AG08395 (cell line): ENCODE measurements around the gene RIN3.
A peak's percentile ranks its signal among the peaks of the same experiment; 100 is the strongest.
"Not testable (repeated sequence)": the region's sequence is repeated elsewhere in the genome, so short reads cannot be mapped to it uniquely, and the experiment has no call there.

Experiments
- DNase-seq: peaks from one replicate; pipeline ENCODE4 v3.0.0; 2012; ENCODE audit warnings: mixed read lengths, low spot score

Gene RIN3

DNA sequence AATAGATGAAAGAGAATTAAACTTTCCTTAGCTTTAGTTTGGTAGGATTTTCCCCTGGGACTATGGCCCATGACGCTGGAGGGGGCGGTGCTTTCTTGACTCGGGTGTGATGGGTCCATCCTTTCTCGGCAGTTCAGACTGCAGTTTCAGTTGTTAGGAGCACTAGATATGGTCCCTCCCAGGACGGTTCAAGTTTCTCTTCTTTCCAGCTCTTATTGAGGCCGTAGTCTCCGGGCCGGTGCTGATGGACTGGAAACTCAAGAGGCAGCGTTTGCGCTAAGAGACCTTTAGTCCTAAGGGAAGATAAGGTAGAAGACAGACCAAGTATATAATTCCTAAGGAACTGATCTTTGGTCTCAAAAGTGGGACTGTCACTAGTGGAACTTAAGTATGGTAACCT, 111.2 kb downstream of the RIN3 start:
- DNase-seq: no peak

DNA sequence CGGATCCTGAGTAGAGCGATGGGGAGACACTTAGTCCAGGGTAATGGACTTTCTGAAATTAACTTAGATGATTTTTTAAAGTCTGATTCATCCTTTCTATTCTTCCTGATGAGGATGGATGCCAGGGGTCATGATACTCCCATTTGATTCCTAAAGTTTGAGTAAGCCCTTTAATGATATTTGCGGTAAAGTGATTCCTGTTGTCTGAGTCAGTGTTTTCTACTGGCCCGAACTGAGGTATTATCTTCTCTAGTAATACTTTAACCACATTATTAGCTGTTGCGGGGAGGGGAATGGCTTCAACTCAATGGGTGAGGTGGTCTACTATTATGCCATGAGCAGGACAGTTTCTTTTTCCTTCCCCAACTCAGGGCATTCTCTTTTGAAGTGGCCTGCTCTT, 111.6 kb downstream of the RIN3 start:
- peak; percentile 93 for DNase-seq

DNA sequence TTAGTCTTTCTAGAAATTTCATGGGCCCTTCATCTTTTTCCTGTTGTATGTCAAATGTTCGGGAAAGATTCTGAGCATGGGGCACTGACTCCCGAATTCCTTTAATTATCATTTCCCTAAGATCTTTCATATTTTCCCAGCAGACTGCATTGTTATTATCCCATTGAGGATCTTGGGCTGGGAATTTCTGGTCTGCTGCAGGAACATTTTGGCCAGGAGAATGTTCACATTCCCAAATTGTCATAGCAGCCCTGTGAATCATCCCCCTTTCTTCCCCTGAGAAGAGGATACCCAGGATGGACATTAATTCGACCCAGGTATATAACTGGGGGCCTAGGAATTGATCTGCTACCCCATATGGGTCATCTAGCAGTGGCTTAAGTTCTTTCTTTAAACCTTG, 112.5 kb downstream of the RIN3 start:
- no peak for DNase-seq

DNA sequence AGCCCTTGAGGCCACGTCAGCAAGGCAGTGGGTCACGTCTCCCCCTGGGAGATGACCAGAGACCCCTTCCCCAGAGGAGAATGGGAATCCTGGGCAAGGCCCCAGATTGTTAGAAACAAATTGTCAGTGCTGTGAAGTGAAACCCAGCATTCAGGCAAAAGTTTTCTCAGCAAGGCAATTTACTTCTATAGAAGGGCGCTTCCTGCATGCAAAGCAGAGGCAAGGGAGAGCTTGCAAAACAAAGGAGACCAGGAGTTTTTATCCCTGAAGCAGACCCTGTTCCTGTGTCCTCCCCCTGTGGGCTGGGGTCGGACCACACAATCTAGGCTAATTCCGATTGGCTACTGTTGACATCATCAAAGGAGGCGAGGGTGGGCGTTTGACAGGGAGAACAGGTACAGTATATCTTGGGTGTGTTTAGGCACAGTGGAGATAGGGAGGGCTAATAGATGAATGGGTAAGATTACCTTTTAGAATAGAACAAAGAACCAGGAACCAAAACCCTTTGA, 114.2 kb downstream of the RIN3 start:
- DNase-seq: no peak

GRCh38 chr14:92628636-92629035, 115.1 kb downstream of the RIN3 start:
- DNase-seq: no peak

- DNase-seq: no peak
Observed at GRCh38 chr14:92630367-92630766, 116.8 kb downstream of the RIN3 start.

GRCh38 chr14:92631098-92631497, 117.5 kb downstream of the RIN3 start:
- DNase-seq: no peak

- DNase-seq: no peak
Observed at GRCh38 chr14:92632546-92633273, 119.1 kb downstream of the RIN3 start.

DNA sequence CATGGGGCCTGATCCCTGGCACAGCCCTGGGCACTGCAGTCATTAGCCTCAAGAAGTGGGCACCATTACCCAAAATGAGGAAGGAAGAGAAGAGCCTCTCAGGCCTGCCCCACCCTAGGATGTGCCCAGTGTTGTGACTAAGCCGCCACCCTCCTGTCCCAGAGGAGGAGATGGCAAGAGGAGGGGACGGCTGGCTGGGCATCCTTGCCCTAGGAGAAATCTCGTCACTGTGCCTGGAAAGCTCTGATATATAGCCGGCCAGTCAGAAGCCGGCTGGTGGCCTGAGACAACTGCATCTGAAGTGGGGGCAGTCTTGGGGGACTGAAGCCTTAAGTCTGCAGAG, 119.7 kb downstream of the RIN3 start:
- DNase-seq: no peak

DNA sequence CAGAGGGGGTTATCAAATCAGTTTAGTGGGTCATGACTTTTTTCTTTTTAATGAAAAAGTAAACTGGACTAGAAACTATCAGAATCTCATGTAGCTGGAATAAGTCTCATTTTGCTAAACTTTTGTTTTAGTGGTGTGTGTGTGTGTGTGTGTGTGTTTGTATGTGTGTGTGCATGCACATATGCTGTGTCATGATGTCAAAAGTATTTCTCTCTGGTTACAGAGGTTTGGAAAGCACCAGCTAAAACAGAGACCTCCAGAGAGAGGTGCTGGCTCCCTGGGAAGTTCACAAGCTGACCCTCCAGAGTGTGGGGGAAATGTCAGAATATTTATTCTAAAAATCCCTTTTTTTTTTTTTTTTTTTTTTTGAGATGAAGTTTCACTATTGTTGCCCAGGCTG, 120.1 kb downstream of the RIN3 start:
- DNase-seq: no peak

GRCh38 chr14:92635031-92635430, 121.5 kb downstream of the RIN3 start:
- no peak for DNase-seq

- no peak for DNase-seq
Observed at GRCh38 chr14:92635896-92636295, 122.3 kb downstream of the RIN3 start.

DNA sequence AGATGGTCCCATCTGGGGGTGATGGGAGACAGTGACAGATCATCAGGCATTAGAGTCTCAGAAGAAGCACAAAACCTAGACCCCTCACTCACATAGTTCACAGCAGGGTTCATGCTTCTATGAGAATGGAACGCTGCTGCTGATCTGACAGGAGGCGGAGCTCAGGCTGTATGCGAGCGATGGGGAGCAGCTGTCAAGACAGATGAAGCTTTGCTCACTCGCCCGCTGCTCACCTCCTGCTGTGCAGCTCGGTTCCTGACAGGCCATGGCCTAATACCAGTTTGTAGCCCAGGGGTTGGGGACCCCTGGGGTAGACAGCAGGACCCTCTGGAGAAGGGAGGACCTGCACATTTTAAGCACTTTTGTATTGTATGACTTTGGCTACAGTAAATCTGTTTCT, 123.6 kb downstream of the RIN3 start:
- DNase-seq: no peak

DNA sequence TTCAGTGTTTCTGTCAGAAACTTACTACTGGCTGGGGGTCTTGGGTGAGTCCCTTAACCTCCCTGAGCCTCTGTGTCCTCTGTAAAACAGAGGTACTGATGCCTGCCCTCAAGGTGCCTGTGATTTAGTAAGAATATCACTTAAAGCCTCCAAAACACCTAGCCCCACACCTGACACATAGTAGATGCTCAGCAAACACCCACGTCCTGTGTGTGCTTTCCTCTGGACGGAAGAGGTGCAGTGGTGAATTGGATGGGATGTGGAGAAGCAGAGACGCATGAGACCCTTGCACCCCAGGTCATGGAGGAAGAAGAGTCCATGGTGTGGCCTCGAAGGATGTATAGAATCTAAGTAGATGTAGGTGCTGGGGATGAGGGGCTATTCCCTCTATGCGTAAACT, 124.3 kb downstream of the RIN3 start:
- DNase-seq: no peak

GRCh38 chr14:92638266-92638665, 124.7 kb downstream of the RIN3 start:
- DNase-seq: no peak

DNA sequence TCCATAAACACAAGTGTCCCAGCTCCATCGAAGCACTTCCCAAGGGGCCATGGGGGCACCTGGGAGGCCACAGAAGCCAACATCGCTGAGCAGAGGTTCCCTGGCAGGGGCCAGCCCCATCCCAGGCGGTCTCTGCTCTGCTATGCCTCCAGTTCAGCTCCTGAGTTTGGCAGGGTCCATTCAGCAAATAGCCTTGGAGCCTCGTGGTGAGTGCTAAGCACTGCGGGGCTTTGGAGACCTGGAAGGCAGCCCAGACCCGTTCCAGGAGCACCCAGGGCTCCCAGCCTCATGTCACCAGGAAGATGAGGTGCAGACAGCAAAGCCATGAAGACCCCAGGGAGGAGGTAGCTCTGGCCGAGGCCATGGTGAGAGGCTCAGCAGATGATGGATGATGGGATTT, 125.3 kb downstream of the RIN3 start:
- no peak for DNase-seq

DNA sequence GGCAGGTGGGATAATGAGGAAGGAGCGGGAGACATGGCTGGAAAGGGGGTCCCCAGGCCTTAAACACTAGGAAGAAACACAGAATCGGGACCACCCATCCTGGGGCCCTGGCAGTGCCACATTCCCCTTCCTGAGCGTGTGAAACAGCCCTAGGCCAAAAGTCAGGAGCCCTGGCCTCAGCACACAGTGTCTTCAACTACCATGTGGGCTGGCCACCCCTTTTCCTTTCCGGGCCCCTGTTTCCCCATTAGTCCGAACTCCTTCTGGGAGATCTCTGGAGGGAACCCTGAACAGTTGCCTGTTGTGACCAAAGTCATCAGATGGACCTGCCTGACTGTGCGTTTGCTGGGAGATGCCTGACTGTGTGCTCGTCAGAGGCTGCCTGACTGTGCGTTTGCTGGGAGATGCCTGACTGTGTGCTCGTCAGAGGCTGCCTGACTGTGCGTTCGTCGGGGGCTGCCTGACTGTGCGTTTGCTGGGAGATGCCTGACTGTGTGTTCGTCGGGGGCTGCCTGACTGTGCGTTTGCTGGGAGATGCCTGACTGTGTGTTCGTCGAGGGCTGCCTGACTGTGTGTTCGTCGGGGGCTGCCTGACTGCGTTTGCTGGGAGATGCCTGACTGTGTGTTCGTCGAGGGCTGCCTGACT, 126.0 kb downstream of the RIN3 start:
- DNase-seq: not testable (repeated sequence)

- no peak for DNase-seq
Observed at GRCh38 chr14:92641306-92641705, 127.7 kb downstream of the RIN3 start.

DNA sequence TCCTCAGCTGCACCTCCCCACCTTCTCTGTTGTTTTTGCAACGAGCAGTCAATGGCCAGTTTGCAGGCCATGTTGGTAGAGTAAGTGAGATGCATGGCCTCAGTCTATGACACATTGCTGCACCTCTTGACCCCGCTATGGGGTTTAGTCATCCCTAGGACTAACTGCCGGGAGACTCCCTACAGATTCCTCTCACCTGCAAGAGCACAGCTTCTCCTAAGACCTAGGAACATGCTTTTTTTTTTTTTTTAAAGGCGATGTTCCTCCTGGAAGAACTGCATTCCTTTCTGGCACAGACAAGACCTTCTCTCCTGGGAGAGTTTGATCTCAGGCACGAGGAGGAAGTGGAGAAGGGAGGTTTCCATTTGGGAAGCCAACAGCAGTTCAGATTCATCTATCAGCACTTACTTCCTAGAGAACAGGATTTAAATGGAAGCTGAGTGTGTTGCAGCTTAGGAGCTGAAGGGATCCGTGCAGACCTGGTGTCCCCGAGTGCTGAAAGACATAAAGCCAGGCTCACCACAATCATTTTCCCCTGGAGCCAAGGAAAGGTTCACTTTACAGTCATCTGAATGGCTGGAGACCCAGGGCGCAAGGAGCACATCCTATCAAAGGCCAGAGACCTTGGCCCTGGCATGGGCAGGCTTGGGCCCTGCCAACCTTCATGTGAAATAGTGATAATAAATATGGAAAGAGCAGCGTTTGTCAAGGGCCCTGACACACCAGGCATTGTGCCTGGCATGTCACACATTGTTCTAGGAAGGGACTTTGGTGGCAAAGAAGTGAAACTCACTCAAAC, 130.8 kb downstream of the RIN3 start:
- peak; percentile 50 for DNase-seq

GRCh38 chr14:92644970-92645515, 131.5 kb downstream of the RIN3 start:
- no peak for DNase-seq

GRCh38 chr14:92645841-92646478, 132.4 kb downstream of the RIN3 start:
- DNase-seq: peak; percentile 73
